ENCODE data around the gene RIPOR1.

GRCh38 chr16:67580202-67580601 is 51.6 kb downstream of the RIPOR1 start:
- no peak for TF ChIP-seq RFX5 (IDR thresholded peaks at IDR 0.05; ENCODE audit: low read depth, low read length)
- TF ChIP-seq CTCF (conservative IDR thresholded peaks at IDR 0.05; ENCODE audit: low read depth, low read length): no peak
- no peak for TF ChIP-seq ELK1 (IDR thresholded peaks at IDR 0.05; ENCODE audit: borderline replicate concordance, low read depth, low read length)
- no peak for TF ChIP-seq POLR2A (IDR thresholded peaks at IDR 0.05; ENCODE audit: low read depth, low read length)
- TF ChIP-seq MXI1 (IDR thresholded peaks at IDR 0.05; ENCODE audit: borderline replicate concordance, low read depth, low read length): no peak
- no peak for TF ChIP-seq SMC3 (IDR thresholded peaks at IDR 0.05; ENCODE audit: low read depth, low read length)
- no peak for TF ChIP-seq CEBPB (IDR thresholded peaks at IDR 0.05; ENCODE audit: low read depth, low read length)
- no peak for TF ChIP-seq RAD21 (IDR thresholded peaks at IDR 0.05; ENCODE audit: low read length)
- no peak for TF ChIP-seq BHLHE40 (IDR thresholded peaks at IDR 0.05; ENCODE audit: low read depth, low read length)
- no peak for TF ChIP-seq USF2 (IDR thresholded peaks at IDR 0.05; ENCODE audit: low read depth, low read length)

Measured in IMR-90 (cell line).